ENCODE measurements around the gene FAM181A.

Gene FAM181A

DNA sequence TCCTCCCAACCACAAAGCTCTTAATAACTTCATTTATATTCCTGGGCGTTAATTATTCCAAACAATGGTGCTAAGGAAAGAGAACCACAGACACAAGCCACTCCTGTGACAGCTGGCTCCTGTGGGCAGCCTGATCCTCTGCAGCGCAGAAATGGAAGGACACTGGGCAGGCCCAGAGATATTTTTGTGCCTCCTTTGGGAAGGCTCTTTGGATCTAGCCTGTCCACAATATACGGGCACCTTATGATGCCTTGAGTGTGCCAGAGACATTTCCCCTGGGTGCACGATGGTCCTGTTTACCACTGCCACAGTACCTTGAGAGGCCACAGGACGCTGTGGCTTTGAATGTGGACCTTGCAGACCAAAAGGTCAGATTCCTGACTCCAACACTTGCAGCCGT lies 47.2 kb downstream of the FAM181A start:
- TF ChIP-seq, protein P1, sequence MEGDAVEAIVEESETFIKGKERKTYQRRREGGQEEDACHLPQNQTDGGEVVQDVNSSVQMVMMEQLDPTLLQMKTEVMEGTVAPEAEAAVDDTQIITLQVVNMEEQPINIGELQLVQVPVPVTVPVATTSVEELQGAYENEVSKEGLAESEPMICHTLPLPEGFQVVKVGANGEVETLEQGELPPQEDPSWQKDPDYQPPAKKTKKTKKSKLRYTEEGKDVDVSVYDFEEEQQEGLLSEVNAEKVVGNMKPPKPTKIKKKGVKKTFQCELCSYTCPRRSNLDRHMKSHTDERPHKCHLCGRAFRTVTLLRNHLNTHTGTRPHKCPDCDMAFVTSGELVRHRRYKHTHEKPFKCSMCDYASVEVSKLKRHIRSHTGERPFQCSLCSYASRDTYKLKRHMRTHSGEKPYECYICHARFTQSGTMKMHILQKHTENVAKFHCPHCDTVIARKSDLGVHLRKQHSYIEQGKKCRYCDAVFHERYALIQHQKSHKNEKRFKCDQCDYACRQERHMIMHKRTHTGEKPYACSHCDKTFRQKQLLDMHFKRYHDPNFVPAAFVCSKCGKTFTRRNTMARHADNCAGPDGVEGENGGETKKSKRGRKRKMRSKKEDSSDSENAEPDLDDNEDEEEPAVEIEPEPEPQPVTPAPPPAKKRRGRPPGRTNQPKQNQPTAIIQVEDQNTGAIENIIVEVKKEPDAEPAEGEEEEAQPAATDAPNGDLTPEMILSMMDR (conservative IDR thresholded peaks at IDR 0.05; ENCODE audit: low read length) = no peak
- no peak for DNase-seq (ENCODE audit: low read depth)
- H3K4me3 ChIP-seq (ENCODE audit: low read length) = no peak overlapping the region

DNA sequence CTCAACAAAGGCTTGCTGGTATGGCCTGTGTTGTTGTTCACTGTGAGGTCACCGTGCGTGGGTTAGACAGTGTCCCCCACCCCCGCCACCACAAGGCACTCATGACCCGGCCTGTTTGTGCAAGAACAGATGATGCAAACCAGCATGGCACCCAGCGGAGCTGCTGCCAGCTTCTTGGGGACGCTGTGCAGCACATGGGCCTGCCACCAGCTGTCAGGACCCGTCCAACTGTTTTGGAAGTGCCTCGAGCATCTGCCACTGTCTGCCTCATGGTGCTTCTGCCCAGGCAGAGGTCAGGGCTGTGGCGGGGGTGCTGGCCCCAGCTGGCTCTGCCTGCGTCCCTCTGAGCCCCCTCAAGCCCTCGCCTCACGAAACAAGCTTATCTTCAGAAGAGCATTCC lies 47.7 kb downstream of the FAM181A start:
- TF ChIP-seq, protein P1 (conservative IDR thresholded peaks at IDR 0.05; ENCODE audit: low read length) = no peak
- no peak for DNase-seq (ENCODE audit: low read depth)
- no peak overlapping the region for H3K4me3 ChIP-seq (ENCODE audit: low read length)

DNA sequence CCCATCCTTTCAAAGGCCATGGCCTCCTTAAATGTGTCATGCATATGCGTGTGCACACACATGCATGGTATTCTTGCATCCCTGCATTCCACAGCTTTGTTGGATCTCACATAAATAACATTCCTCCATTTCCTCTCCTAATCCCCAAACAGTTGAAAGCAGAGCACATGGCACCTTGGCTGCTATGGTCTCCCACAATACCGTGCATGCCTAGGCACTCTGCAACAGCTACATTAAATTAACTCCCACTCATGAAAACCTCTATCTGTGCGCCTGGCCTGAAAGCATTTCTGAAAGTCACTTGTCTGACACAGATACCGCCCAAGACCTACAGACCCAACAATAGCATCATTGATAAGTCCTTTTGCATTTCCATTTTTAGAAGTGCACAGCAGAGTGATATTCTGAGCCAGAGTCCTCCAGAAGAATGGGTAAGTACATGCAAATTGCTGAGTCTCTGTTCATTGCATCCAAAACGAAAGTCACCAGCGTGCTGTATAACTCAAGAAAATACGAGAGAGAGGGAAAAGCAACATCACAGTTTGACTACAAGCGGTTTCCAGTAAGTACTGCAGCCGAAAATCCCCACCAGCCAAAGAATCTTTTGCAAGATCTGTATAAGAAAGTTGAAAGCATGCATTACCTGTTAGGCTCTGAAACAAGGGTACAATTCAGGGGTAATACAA lies 48.8 kb downstream of the FAM181A start:
- TF ChIP-seq, protein P1 (conservative IDR thresholded peaks at IDR 0.05; ENCODE audit: low read length) = no peak
- DNase-seq (ENCODE audit: low read depth) = no peak
- H3K4me3 ChIP-seq (ENCODE audit: low read length) = no peak overlapping the region

DNA sequence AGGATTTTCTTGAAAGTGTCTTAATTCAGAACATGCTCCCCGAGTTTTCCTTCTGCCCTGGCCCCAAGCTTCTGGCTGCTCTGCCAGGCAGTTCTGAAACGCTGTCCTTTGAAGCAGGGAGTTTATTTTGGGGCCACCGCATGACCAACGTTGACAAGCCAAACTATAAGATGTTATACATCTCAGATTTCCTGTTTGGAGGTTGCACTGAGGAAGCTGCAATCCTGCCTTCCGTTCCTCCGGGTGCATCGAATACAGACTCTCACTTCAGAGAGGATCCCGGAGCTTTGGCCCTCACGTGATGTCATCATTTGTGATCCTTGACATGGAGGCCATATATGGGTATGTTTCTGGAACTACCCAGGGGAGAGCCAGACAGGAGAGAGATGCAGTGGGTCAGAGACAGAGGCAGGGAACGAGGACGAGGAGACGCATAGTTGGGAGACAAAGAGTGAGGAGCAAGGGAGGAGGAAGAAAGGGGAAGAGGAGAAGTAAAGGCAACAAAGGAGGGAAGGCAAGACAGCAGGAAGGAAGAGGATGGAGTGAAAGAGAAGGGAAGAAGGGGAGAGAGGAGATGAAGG lies 49.4 kb downstream of the FAM181A start, which contains the start of gene ASB2:
Gene ASB2, minus strand, starts transcription at position 94 of the 581 bp plus-strand sequence. CDS start 12,031 bp downstream, outside the sequence.
- no peak within 1 kb of the TSS for H3K4me3 ChIP-seq (ENCODE audit: low read length)
- no peak for DNase-seq (ENCODE audit: low read depth)
- TF ChIP-seq, protein P1 (conservative IDR thresholded peaks at IDR 0.05; ENCODE audit: low read length) = no peak

DNA sequence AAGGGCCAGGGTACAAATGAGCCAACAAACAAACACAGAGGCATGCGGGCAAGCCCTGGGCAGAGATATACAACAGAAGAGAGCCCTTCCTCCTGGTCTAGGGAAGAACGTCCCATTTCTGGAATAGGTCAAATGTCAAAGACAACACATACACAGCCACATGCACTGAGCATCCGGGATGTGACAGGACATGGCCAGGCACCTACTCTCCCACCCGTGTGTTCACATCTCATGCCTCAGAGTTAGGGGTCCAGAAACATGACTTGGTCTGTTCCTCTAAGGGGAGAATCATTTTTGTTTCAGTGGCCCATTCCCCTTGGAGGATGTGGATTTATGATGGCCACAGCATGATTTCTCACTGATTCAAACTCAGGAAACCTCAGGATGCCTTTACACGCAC lies 50.0 kb downstream of the FAM181A start:
- DNase-seq (ENCODE audit: low read depth) = no peak
- no peak overlapping the region for H3K4me3 ChIP-seq (ENCODE audit: low read length)
- TF ChIP-seq, protein P1 (conservative IDR thresholded peaks at IDR 0.05; ENCODE audit: low read length) = no peak

DNA sequence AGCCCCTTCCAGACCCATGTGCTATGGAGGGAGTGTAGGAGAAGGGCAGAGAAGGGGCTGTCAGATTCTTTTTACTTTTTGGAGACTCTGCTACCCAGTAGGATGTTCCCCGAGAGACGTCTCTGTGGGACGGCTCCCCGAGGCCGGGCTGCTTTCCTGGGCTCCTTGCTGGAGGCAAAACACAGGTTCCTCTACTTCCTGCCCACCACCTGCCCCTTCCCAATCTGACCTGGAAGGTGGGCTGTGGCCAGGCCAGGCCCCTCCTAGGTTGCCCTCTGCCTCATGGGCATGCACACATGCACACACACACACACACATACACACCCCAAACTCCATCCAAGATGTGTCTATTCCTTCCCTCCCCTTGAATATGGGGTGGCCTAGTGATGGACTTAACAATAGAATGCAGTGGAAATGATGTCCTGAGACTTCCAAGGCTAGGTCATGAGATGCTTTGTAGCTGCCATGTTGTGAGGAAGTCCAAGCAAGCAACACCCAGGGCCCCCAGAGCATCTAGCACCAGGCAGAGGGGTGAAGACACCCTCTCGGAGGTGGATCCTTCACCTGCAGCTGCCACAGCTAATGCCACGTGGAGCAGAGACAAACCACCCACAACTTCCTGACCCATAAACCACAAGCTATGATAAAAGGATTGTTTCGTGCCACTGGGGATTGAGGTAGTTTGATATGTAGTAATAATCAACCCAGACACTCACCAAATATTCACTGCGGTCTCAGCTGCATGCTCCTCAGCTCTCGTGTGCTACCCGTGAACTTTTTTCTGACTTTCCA lies 50.8 kb downstream of the FAM181A start:
- no peak for DNase-seq (ENCODE audit: low read depth)

More for the DNA sequence above, 50.8 kb downstream of the FAM181A start:
- TF ChIP-seq, protein P1 (conservative IDR thresholded peaks at IDR 0.05; ENCODE audit: low read length) = no peak
- no peak overlapping the region for H3K4me3 ChIP-seq (ENCODE audit: low read length)

Data from AG10803 (cell line).